HEK293T (cell line): ENCODE data around the gene SLC32A1.

Source experiments
- CTCF ChIA-PET: fragments of 350-600 bp; formaldehyde crosslinking; extraction: SDS; loops from one replicate; lab custom pipeline; 2021; ENCODE audit warnings: antibody characterized with exemption, inconsistent platforms; lab: Yijun Ruan, JAX
- POLR2A ChIA-PET: fragments of 350-600 bp; formaldehyde crosslinking; extraction: SDS; loops from one replicate; lab custom pipeline; 2020; ENCODE audit warnings: antibody characterized with exemption, inconsistent platforms; lab: Yijun Ruan, JAX
- DNase-seq: peaks from one replicate; pipeline ENCODE4 v3.0.0; 2012; ENCODE audit warnings: mixed read lengths; ENCODE audit errors: extremely low spot score
- ARNT ChIP-seq: fragments of 450-650 bp; IDR thresholded peaks from 2 replicates; pipeline ENCODE4 v1.6.1; 2017; ENCODE audit warnings: mild to moderate bottlenecking
- BHLHE40 ChIP-seq: fragments of 450-650 bp; IDR thresholded peaks from 2 replicates; pipeline ENCODE4 v1.6.1; 2016; ENCODE audit warnings: mild to moderate bottlenecking, moderate library complexity, borderline replicate concordance
- CTBP1 ChIP-seq: fragments of 450-650 bp; IDR thresholded peaks from 2 replicates; pipeline ENCODE4 v1.6.1; 2016; ENCODE audit warnings: borderline replicate concordance
- ELF4 ChIP-seq: fragments of 450-650 bp; IDR thresholded peaks from 2 replicates; pipeline ENCODE4 v1.6.1; 2017; ENCODE audit warnings: antibody characterized with exemption
- FOXA1 ChIP-seq: fragments of 450-650 bp; IDR thresholded peaks from 2 replicates; pipeline ENCODE4 v1.6.1; 2016; ENCODE audit warnings: mild to moderate bottlenecking
- FOXK2 ChIP-seq: fragments of 450-650 bp; IDR thresholded peaks from 2 replicates; pipeline ENCODE4 v1.6.1; 2016; ENCODE audit warnings: mild to moderate bottlenecking
- FOXM1 ChIP-seq: fragments of 450-650 bp; IDR thresholded peaks from 2 replicates; pipeline ENCODE4 v1.6.1; 2017; ENCODE audit warnings: mild to moderate bottlenecking, borderline replicate concordance
- HDGF ChIP-seq: fragments of 450-650 bp; IDR thresholded peaks from 2 replicates; pipeline ENCODE4 v1.6.1; 2017; ENCODE audit warnings: antibody characterized with exemption, borderline replicate concordance
- L3MBTL2 ChIP-seq: fragments of 450-650 bp; conservative IDR thresholded peaks from 2 replicates; pipeline ENCODE4 v1.6.1; 2016; ENCODE audit warnings: mild to moderate bottlenecking
- LEF1 ChIP-seq: fragments of 450-650 bp; IDR thresholded peaks from 2 replicates; pipeline ENCODE4 v1.6.1; 2017; ENCODE audit warnings: mild to moderate bottlenecking, borderline replicate concordance
- NFRKB ChIP-seq: fragments of 450-650 bp; IDR thresholded peaks from 2 replicates; pipeline ENCODE4 v1.6.1; 2016; ENCODE audit warnings: mild to moderate bottlenecking, moderate library complexity
- SP1 ChIP-seq: fragments of 450-650 bp; IDR thresholded peaks from 2 replicates; pipeline ENCODE4 v1.6.1; 2017
- SUZ12 ChIP-seq: fragments of 450-650 bp; IDR thresholded peaks from 2 replicates; pipeline ENCODE4 v1.6.1; 2016; ENCODE audit warnings: mild to moderate bottlenecking
- TARDBP ChIP-seq: fragments of 450-650 bp; IDR thresholded peaks from 2 replicates; pipeline ENCODE4 v1.6.1; 2016
- ZNF384 ChIP-seq: fragments of 450-650 bp; IDR thresholded peaks from 2 replicates; pipeline ENCODE4 v1.6.1; 2016
- TF ChIP-seq, protein P1 (sequence below): fragments of 450-650 bp; IDR thresholded peaks from 2 replicates; pipeline ENCODE4 v1.6.1; 2016

The SLC32A1 gene

DNA sequence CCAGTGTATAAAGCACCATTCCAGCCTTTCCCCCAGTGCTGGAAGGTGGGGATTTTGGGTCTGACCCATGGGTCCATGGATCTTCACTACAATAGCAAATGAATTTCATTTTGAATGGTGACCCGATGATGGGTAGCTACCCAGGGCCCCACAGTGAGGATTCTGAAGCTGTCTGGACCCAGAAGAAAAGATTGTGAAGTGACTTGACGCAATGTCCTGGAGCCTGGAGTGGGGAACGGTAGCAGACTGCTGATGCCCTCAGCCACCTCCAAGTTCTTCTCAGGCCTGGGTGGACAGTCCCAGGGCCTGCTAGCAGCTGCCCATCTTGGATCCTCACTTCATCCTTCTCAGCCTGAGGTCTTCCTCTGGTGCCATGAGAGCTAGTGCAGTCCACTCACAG, 23.4 kb upstream of the SLC32A1 start:
- CTCF ChIA-PET: no interaction called here
- POLR2A ChIA-PET: no interaction called here
- TF ChIP-seq SP1: no peak
- no peak for DNase-seq

DNA sequence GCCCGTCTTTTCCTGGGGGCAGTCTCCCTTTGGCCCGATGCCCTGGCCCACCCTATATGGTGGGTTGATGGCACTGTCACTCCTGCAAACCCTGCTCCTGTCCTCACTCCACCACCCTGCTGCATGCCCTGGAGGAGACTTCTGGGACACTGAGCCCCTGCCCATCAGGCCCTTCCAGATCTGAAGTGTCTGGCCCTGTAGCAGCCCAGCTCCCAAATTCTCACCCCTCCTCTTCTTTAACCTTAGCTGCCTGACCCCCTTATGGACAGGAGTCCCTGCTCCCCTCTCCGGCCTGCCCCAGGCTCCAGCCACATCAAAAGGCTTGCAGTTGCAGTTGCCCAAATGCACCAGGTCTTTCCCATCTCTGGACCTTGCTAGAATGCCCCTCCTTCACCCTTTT, 20.8 kb upstream of the SLC32A1 start:
- TF ChIP-seq BHLHE40: no peak
- TF ChIP-seq ELF4: no peak
- TF ChIP-seq FOXM1: no peak
- TF ChIP-seq HDGF: no peak
- no peak for TF ChIP-seq LEF1
- TF ChIP-seq NFRKB: no peak
- no peak for TF ChIP-seq SP1
- TF ChIP-seq TARDBP: no peak
- ChIA-PET POLR2A (no interaction called here), CTCF (no interaction called here)

DNA sequence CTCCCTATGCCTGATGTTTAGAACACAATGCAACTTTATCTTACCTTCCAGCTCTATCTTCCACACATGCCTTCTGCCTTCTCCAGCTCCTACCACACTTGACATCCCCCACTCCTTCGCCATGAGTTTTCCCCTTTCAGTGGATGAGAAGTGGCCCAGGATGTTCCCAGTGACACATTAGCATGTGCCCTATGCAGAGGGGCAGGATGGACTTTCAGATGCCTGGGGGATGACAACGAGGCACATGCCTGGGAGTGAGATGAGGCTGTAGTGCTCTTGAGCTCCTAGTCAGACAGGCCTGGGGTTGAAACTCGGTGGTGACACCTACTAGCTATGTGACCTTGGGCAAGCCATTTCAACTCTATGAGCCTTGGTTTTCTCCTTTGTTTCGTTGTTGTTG, 20.1 kb upstream of the SLC32A1 start:
- no peak for TF ChIP-seq SUZ12
- ChIA-PET POLR2A (no interaction called here), CTCF (interaction anchor here (0.7 kb wide), 1 partner anchor 367 kb away, joined by 3 read pairs; no protein-coding TSS in a partner anchor)
- DNase-seq: no peak

More for the DNA sequence above, 20.8 kb upstream of the SLC32A1 start:
- DNase-seq: no peak

DNA sequence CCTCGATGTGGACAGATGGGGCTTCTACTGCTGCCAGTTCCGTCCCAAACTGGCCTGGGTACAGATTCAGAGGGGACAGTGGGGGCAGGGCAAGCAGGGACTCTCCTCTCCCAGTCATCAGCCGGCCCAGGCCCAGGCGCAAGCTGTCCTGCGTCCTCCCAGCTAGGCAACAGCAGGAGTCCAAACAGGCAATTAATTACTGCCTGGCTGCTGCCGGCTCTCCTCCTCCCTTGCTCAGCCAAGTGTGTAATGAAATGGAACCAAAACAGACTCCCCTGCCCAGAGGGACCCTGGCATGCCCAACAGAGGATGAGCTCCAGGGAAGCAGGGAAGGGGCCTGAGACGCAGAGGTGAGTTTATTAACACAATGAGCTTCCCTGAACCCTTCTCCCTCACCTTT, 17.8 kb upstream of the SLC32A1 start:
- DNase-seq: no peak
- TF ChIP-seq, protein P1, sequence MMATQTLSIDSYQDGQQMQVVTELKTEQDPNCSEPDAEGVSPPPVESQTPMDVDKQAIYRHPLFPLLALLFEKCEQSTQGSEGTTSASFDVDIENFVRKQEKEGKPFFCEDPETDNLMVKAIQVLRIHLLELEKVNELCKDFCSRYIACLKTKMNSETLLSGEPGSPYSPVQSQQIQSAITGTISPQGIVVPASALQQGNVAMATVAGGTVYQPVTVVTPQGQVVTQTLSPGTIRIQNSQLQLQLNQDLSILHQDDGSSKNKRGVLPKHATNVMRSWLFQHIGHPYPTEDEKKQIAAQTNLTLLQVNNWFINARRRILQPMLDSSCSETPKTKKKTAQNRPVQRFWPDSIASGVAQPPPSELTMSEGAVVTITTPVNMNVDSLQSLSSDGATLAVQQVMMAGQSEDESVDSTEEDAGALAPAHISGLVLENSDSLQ: peak; percentile 40; the same call in 1 of the 2 replicates
- no peak for TF ChIP-seq FOXA1
- POLR2A ChIA-PET: no interaction called here
- CTCF ChIA-PET: interaction anchor here (0.7 kb wide), 1 partner anchor 36 kb away, joined by 3 read pairs; no protein-coding TSS in a partner anchor

DNA sequence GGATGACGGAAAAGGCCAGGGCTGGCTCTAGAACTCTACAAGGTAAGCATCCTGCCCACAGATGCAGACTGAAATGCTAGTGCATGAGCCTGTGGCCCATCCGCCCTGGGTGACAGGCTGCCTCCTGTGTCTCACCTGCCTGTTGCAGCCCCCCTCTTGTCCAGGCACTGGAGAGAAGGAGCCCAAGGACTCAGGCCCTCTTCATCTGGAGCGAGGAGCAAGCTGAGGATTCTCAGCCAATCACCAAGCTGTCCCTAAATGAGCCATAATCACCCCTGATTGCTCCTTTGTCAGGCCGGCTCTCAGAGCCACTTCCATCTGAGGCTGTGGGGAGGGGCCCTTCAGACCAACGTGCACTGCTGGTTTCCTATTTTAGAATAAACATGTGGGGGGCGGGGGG, 10.0 kb upstream of the SLC32A1 start:
- POLR2A ChIA-PET: no interaction called here
- CTCF ChIA-PET: interaction anchor here (0.8 kb wide), 1 partner anchor 17 kb away, joined by 3 read pairs; no protein-coding TSS in a partner anchor
- TF ChIP-seq CTBP1: no peak
- no peak for TF ChIP-seq ZNF384
- no peak for TF ChIP-seq HDGF
- TF ChIP-seq NFRKB: no peak
- TF ChIP-seq SP1: no peak
- TF ChIP-seq FOXK2: no peak
- no peak for TF ChIP-seq ARNT
- TF ChIP-seq L3MBTL2: no peak
- no peak for TF ChIP-seq LEF1
- TF ChIP-seq FOXA1: no peak
- TF ChIP-seq ELF4: no peak
- TF ChIP-seq TARDBP: no peak
- TF ChIP-seq, protein P1: no peak
- no peak for TF ChIP-seq BHLHE40
- TF ChIP-seq SUZ12: no peak
- no peak for TF ChIP-seq FOXM1
- DNase-seq: no peak

DNA sequence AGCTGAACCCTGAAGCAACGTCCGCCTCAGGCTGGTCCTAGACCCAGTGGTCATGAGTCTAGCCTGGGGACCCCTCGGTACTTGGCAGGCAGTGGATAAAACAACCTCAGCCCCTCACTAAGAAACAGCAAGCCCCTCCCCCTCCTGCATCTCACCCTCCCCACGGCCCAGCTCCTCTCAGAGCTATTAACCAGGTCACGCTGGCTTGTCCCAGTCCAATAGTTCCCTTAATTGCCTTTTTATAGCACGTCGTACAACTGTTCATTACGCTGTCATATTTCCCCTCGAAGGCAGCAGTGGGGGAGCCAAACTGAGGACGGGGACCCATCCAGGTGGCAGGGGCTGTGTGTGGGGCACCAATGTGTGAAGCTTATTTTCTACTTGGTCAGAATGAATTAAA, 8.6 kb upstream of the SLC32A1 start:
- TF ChIP-seq SUZ12: no peak
- DNase-seq: no peak
- ChIA-PET POLR2A (no interaction called here), CTCF (interaction anchor here (0.6 to 1.0 kb wide), 3 partner anchors 9 to 57 kb away, joined by 3 to 4 read pairs (median 4); no protein-coding TSS in a partner anchor)

DNA sequence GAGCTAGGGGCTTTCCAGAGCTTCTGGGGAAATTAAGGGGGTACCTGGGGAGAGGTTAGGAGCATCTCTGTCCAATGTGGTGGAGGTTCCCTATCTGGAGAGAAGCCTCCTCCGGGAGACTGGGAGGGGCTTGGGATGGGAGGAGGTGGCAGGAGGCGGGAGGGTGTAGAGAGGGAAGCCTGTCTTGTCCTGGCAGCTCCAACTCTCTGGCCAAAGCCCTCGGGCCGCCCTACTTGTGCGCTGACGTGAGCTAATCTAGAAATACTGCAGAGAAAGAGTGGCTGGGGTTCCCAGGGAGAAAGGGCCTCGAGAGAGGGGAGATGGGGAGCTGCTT, 1.6 kb upstream of the SLC32A1 start:
- no peak for DNase-seq
- POLR2A ChIA-PET: no interaction called here
- CTCF ChIA-PET: no interaction called here
- TF ChIP-seq ZNF384 (no peak), BHLHE40 (no peak), L3MBTL2 (no peak), FOXM1 (no peak), TARDBP (no peak), NFRKB (no peak), ELF4 (no peak), SP1 (no peak), LEF1 (no peak), FOXA1 (no peak)
- TF ChIP-seq, protein P1: no peak
